Measurements from ENCODE around the gene MSI2. TPM values are rescaled to one million over a fixed set of nuclear protein-coding genes. Genes with fewer than 3 reads are reported as not detected.

Gene MSI2
- total RNA-seq, 1 donor from 2014 or later = 144 TPM

DNA sequence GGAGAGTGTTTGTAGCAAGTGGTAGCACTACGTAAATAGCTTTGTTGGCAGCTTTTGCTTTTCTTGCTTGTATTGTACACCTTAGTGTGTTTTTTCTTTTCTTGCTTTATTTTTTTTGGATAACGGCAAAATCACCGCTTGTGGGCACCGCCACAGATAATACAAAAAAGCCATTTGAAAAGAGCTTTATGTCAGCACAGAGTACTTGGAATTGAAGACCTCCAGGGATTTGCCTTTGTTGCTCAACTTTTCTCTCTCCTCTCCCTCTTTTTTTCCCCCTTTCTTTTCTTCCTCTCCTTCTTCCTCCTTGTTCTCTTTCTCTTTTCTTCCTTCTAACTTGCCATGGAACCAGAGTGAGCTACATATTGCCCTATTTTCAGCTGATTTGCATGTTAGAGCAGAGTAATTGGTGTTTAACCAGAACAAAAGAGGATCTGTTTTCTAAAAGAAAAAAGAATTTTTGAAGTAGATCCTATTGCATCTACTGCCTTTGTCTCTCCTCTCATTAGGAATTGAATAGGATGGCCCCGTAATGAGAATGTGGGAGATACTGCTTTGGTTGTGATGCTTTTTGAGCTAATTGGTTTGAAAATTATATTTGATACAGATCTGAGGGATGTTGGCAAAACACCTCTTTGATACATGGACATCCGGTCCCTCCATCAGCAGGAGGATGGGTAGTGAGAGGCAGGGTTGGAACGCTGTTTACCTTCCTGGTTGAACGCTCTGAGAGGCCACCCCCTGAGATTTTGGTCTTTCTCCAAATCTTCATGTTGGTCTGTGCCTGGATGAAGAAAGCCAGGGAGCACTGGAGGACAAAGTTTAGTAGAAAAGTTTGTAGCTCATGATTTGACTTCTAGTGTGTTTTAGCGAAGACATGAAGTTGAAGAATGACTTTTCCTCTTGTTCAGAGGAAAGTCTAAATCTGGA is 85.6 kb downstream of the MSI2 start:
- Mint-ChIP-seq H3K36me3 (peaks cover 18% of the 10 kb centered on the region), H3K27me3 (ENCODE audit: low read depth) (no peaks in the 10 kb centered on the region), H3K27ac (no peak overlapping the region), H3K9me3 (peaks cover under 1% of the 10 kb centered on the region), H3K4me1 (peaks cover 9% of the 10 kb centered on the region), H3K4me3 (no peak overlapping the region)
- no peak for DNase-seq (ENCODE audit: low spot score in 2 of 2, unreplicated experiment in 2 of 2)
- TF ChIP-seq, protein P1, sequence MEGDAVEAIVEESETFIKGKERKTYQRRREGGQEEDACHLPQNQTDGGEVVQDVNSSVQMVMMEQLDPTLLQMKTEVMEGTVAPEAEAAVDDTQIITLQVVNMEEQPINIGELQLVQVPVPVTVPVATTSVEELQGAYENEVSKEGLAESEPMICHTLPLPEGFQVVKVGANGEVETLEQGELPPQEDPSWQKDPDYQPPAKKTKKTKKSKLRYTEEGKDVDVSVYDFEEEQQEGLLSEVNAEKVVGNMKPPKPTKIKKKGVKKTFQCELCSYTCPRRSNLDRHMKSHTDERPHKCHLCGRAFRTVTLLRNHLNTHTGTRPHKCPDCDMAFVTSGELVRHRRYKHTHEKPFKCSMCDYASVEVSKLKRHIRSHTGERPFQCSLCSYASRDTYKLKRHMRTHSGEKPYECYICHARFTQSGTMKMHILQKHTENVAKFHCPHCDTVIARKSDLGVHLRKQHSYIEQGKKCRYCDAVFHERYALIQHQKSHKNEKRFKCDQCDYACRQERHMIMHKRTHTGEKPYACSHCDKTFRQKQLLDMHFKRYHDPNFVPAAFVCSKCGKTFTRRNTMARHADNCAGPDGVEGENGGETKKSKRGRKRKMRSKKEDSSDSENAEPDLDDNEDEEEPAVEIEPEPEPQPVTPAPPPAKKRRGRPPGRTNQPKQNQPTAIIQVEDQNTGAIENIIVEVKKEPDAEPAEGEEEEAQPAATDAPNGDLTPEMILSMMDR (IDR thresholded peaks at IDR 0.05; ENCODE audit: unreplicated experiment) = no peak

GRCh38 chr17:57342963-57343589 is 86.8 kb downstream of the MSI2 start:
- Mint-ChIP-seq H3K4me3 (no peak overlapping the region), H3K27ac (no peak overlapping the region), H3K36me3 (peaks cover 22% of the 10 kb centered on the region), H3K4me1 (peaks cover 9% of the 10 kb centered on the region), H3K27me3 (ENCODE audit: low read depth) (no peaks in the 10 kb centered on the region), H3K9me3 (no peaks in the 10 kb centered on the region)
- DNase-seq (ENCODE audit: low spot score in 2 of 2, unreplicated experiment in 2 of 2) = no peak
- TF ChIP-seq, protein P1 (IDR thresholded peaks at IDR 0.05; ENCODE audit: unreplicated experiment) = no peak

- TF ChIP-seq, protein P1 (IDR thresholded peaks at IDR 0.05; ENCODE audit: unreplicated experiment) = no peak
- no peaks in the 10 kb centered on the region for H3K27me3 Mint-ChIP-seq (ENCODE audit: low read depth)
- no peaks in the 10 kb centered on the region for H3K9me3 Mint-ChIP-seq
- H3K36me3 Mint-ChIP-seq = peaks cover 28% of the 10 kb centered on the region
- DNase-seq (ENCODE audit: low spot score in 2 of 2, unreplicated experiment in 2 of 2) = no peak
- peaks cover 7% of the 10 kb centered on the region for H3K4me1 Mint-ChIP-seq
- no peak overlapping the region for H3K27ac Mint-ChIP-seq
- H3K4me3 Mint-ChIP-seq = no peak overlapping the region
These were observed 87.4 kb downstream of the MSI2 start for GRCh38 chr17:57343717-57344116.

DNA sequence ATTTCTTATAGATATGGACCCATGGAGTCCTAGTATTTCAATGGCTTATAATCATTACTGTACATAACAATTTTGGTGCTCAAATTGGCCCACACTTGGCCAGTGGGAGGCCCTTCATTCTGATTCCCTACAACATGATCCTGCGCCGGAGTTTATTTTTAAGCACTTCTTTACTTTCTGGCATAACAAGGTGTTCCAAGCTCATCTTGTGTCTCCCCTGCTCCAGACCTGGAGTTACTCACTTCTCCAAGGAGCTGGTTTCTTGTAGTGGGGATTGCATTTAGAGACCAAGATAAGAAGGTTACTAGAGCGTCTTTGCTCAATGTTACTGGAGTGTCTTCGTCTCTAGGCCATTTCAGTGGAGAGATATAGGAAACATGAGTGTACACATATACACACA is 87.9 kb downstream of the MSI2 start:
- TF ChIP-seq, protein P1 (IDR thresholded peaks at IDR 0.05; ENCODE audit: unreplicated experiment) = no peak
- H3K9me3 Mint-ChIP-seq = no peaks in the 10 kb centered on the region
- no peak for DNase-seq (ENCODE audit: low spot score in 2 of 2, unreplicated experiment in 2 of 2)
- H3K27ac Mint-ChIP-seq = no peak overlapping the region
- no peaks in the 10 kb centered on the region for H3K27me3 Mint-ChIP-seq (ENCODE audit: low read depth)
- peaks cover 9% of the 10 kb centered on the region for H3K4me1 Mint-ChIP-seq
- peaks cover 27% of the 10 kb centered on the region for H3K36me3 Mint-ChIP-seq
- no peak overlapping the region for H3K4me3 Mint-ChIP-seq

DNA sequence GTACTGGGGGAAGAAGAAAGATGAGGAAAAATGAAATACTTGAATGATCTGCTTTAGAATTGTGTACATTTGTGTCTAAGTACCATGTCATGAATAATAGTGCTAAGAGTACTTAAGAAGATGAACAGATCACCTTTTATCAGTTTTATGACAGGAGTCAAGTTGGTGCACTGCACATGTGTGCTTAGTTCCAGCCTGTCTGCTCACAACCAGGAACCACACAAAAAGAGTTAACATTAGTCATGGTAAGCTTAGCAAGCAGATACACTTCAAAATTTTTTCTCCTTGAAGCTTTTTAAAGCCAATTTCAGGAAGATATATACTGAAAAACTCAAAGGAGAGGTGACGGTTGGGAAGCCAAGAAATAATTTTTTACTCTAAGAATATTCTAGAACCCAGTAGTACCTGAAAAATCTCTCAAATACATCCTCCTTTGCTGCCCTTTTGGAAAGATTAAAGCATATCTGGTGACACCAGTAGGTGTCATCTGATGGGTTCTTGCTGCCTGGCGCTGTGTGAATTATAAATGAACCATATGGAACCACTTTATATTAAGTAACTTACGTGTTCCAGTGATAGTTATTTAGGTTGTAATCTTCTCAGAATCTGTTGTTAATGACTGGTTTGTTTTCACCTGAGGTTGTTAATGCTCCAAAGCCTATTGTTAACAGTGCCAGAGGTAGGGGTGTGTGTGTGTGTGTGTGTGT is 93.4 kb downstream of the MSI2 start:
- TF ChIP-seq, protein P1 (IDR thresholded peaks at IDR 0.05; ENCODE audit: unreplicated experiment) = no peak
- Mint-ChIP-seq H3K4me1 (peaks cover 6% of the 10 kb centered on the region), H3K27ac (peak overlapping the region; percentile 1), H3K36me3 (peaks cover 24% of the 10 kb centered on the region), H3K4me3 (no peak overlapping the region), H3K27me3 (ENCODE audit: low read depth) (no peaks in the 10 kb centered on the region), H3K9me3 (no peaks in the 10 kb centered on the region)
- no peak for DNase-seq (ENCODE audit: low spot score in 2 of 2, unreplicated experiment in 2 of 2)

Measured in mesothelial cell of epicardium (in vitro differentiated cells).